Fibroblast of upper back skin (primary cell): ENCODE data around the gene THSD4.
"Not testable (repeated sequence)": the region's sequence is repeated elsewhere in the genome, so short reads cannot be mapped to it uniquely, and the experiment has no call there.

ENCODE experiments used
- DNase-seq: peaks from one replicate; pipeline ENCODE4 v3.0.0-alpha.2; 2013

The THSD4 gene

DNA sequence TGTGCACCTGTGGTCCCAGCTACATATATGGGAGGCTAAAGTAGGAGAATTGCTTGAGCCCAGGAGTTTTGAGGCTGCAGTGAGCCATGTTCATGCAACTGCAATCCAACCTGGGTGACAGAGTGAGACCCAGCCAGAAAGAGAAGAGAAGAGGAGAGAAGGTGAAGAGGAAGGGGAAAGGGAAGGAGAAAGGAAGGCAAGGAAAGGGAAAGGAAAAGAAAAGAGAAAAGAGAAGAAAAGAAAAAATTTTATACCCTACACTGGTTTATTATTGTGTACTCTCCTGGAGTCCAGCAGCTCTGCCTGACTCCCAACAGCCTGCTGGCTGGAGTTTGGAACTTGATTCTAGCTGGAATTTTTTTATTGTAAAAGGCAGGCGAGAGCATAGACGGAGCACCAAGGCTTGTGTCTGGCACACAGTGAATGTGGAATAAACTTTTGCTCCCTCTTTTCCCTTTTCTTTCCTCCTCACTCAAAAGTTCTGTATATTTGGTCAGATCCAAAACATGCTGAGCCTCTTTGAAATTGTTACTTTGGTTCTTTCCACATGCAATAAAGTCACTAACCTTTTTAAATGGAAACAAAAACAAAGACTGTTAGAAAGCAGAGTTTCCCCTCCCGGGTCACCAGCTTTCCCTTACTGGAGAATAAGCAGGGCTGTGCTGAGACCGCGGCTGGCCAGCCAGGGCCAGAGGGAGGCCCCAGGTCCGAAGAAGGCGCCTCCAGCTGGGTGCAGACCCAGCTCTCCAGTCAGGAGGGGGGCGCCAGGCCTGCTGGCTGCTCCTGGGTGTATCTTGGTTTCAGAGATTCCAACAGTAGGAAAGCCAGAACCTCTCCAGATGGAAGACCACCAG is 9.9 kb downstream of the THSD4 start:
- DNase-seq = no peak

DNA sequence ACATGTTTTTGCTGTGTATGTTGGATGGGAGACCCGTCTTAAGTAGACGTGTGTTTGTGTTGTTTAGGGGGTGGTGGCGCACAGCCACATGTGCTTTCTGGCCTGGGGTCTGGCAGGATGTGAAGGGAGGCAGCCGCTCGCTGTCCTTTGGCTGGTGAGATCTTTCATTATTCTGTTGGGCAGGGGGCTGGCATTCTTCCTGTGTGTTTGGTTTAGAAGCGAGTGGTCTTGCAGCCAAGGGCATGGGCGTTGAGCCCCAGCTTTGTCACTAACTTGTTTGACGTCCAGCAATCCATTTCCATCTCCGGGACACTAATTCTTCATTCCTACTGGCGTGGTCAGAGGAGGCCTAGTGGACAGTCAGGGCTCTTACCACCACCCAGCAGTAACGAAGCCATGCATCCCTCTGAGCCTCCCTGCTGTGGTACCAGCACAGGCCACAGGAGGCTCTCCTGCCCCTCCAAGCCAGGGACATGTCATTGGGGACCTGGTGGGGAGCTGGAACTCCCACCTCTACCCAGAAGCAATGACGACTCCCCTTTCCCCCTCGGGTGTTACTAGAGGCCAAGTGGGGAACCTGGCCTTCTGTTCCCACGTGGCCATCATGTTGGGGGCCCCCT is 10.7 kb downstream of the THSD4 start:
- no peak for DNase-seq

- DNase-seq = no peak
Measured at GRCh38 chr15:71127083-71127482, 11.8 kb downstream of the THSD4 start.

GRCh38 chr15:71128159-71128558 is 12.9 kb downstream of the THSD4 start:
- DNase-seq = not testable (repeated sequence)

DNA sequence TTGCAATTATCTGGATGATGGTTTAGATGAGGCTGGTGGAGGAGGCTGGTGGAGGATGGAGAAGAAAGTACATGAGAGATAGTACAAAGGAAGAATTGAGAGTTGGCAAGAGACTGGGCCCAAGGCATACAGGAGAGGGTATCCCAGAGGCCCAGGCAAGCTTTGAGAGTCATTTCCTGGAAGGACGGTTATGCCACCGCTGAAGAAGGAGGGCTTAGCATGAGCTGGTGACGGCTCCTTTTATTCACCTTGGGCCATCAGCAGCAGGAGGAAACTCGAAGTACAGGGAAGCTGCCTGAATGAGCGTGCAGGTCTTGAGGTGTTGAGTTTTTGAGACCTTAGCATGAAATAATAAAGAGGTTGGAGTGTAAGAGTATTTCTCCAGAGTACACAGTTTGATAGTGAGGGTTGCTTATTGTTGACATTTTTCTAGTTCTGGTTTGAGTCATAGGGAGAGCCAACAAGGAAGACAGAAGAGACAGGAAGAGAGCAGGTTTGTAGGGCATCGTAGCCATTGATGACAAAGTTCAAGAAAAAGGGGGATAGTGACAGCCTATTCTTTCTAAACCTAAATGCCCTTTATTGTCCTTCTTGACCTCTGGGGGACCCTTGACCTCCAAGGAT is 13.8 kb downstream of the THSD4 start:
- DNase-seq = no peak

DNA sequence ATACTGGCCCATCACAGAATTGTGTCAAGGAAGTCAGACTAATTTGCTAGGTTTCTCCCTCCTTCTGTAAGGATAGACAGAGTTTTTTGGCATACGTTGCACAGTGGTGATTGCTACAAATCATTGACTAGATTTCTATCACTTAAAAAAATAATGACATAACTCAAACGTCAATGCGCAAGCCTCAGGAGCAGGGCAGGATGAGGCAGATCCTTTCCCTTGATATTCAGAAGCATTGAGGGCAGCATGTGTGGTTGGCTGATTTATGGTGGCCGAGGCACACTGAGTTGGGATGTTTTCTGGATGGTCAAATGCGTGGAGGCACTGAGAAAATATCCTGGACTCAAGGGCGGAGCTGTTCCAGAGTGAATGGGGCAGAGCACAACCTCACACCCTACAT is 14.4 kb downstream of the THSD4 start:
- DNase-seq = no peak

GRCh38 chr15:71131601-71132362 is 16.5 kb downstream of the THSD4 start:
- no peak for DNase-seq

- no peak for DNase-seq
Measured at GRCh38 chr15:71133747-71134472, 18.6 kb downstream of the THSD4 start.

DNA sequence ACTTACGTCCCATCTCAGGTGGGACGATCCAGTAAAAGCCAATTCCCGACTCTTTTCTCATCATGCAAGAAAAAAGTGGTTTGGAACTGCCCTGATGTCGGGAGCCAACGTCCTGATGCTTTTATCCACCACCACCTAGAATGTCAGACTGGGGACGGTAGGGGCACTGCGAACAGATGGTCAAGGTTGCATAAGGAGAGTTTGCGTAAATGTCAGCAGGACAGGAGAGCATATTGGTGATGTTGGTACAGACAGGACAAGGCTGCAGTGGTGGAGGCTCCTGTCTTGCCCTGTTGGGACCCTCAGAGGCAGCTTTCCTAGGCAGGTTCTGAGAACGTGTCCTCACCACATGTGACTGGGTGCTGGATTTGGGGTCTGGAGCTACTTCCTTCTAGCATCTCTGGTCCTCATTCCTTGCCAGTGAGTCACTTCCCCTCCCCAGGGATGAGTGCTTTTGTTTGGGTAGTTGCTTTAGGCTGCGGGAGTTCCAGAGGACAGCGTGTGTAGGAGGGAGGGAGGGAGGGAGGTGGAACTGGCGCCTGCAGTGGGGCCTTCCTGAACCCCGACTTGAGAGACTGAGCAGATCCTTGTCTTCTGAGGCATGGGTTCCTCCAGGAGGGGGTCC is 21.0 kb downstream of the THSD4 start:
- DNase-seq = peak; percentile 93

DNA sequence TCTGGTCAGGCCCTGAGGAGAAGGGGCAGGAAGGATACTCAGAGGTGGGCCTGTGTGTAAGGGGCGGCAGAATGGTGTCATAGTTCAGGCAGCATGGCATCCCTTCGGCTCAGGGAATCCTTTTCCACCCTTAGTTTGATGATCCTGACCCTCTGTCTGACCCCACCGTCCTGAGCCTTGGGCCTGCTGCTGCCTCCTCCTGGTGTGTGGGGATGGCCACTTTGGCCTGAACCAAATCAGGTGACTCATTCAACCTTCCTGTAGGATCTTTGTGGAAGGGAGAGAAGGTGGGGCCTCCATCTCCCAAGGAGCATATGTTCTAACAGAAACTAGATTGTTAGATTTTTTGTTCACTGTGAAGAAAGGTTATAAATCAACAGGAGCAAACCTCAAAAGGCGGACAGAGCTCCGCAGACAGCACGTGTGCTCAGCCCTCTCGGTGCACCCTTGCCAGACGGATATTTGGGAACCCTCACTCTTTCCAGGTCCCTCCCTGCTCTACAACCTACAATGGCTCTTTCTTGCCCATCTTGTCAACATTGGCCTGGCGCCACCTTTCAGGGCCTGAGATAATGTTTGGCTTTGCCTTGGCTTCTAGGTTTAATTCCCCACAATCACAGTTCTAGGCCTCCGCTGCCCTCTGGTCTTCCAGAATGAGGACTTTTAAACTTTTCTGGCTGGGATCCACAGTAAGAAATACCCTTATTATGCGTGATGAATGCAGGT is 21.7 kb downstream of the THSD4 start:
- DNase-seq = peak; percentile 72

- no peak for DNase-seq
Measured at GRCh38 chr15:71138473-71138872, 23.2 kb downstream of the THSD4 start.

DNA sequence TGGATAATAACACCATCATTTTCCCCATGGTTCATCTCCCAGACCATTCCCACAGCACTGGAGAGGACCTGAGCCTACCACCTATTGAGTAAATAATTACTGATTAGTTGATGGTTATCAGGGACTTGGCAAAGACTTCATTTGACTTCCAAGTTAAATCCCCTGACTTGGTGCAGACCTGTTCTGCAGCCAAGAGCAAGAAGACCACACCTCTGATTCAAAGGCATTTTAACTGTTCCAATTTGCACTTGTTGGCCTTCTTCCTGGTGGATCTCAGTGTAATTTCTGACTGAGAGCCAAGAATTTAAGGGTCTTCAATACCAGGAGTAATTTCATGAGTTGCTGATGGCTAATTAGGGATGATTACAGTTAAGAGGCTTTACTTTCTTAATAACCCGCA is 24.0 kb downstream of the THSD4 start:
- DNase-seq = no peak

GRCh38 chr15:71141572-71141971 is 26.3 kb downstream of the THSD4 start:
- DNase-seq = no peak

DNA sequence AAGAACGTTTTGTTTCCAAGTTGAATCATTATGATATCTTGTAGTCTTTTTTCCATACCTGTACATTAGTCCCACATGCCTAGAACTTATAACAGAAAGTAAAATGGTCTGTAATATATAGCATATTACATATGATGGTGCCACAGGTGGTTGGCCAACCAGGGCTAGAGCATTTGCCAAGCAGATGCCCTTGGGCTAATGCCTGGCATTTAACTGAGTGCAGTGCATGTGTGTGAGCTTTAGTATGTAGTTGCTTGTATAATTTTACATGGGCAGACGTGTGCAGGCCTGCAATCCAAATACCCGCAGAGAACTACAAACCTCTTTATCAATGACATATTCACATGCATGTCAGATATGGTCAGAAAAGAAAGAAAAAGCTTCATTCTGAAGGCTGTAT is 27.5 kb downstream of the THSD4 start:
- DNase-seq = no peak

GRCh38 chr15:71143373-71144310 is 28.4 kb downstream of the THSD4 start:
- peak; percentile 51 for DNase-seq

DNA sequence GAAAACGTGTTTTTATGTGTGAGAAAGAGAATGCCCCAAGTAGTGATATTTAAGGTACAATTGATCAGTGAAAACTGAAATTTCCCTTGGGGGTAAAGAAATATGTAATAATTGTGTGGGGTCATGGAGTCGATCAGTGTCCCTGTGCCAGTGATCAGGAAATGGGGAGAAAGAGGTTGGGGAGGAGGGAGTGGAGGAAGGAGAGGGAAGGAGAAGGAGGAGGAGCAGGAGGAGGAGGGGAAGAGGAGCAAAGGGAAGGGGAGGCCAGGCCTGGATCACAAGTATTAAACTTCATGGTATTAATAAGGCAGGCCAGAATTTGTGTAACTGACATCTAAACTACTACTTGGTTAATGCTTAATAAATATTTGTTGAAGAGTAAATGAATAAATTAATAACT is 30.4 kb downstream of the THSD4 start:
- no peak for DNase-seq

- DNase-seq = no peak
Measured at GRCh38 chr15:71146580-71146982, 31.3 kb downstream of the THSD4 start.

DNA sequence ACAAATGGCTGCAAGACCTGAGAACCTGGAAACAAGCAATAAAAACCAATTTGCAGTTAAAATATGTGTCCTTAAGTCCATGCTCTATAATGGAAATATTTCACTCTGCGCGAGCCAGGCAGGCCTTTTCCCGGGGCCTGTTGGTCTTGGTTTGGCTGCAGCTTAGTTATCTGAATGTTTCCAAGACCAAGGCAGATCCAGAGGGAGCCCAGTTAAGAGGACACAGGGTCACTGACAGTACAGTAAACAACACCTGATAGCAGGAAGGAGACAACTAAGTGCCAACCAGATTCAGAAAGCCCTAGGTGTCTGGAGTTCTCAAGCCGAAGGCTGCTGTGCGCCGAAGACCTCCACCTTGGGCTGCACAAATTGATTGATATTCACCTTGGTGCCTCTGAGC is 32.8 kb downstream of the THSD4 start:
- DNase-seq = no peak

- DNase-seq = no peak
Measured at GRCh38 chr15:71149646-71150557, 34.6 kb downstream of the THSD4 start.
